NCI-H2029 treated with DMSO at 0.1 percent for 48 hours (cell line): Measurements from ENCODE around the gene RMND1.
"Not testable (repeated sequence)": the region's sequence is repeated elsewhere in the genome, so short reads cannot be mapped to it uniquely, and the experiment has no call there.

ENCODE experiments used
- DNase-seq: peaks from one replicate; lab custom pipeline; 2025; lab: John Stamatoyannopoulos, UW

RMND1 gene

DNA sequence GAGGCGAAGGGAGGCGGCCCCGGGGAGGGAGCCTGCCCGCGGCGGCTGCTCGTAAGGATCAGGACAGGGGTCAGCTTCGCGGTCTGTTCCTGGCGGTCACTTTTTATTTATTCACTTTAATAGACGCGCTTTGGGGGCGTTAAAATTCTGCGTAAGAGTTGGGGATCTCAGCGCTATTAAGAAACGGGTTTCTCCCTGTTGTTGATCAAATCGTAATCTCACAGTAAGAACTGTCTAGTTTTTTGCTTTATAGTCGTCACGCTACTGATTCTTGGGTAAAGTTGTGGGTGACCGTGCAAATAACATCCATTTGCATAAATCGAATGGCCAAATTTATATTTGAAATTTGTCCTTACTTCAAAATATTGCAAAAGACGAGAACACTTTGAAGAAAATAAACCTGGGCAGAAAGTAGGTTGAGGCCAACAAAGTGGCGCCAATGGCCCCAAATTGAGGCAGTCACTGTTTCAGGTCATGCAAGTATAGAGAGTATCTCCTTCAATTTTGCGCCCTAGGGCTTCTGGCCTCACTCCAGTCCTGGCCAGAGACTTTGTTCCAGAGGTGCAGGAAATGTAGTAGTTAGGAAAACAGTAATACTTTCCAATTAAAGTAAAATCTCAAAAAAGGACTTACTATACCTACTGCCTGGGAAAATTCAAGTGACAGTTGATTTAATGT lies 963 bp upstream of the RMND1 start:
- DNase-seq: no peak

DNA sequence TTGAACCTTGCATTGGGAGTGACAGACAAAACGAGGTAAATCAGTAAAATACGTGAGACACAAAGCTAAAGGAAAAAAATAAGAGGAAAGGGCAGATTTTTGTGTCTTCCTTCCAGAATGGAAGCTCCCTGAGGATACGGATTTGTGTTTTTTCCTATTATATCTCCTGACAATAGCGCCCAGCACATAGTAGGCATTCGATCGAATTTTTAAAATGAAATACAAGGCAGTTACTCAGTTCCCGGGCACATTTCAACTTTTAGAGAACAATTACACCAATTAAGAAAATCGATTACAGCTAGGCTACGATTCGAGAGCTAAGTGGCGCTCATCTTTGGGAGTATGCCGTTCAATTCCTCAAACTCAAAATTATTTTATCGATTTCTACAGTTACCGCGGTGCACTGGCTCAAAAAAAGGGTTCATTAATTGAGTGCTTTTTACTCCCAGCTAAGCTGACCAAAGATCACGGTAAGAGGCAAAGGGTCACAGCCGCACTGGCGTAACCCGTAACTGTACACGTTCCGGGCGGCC lies 443 bp downstream of the RMND1 start:
- DNase-seq: no peak

DNA sequence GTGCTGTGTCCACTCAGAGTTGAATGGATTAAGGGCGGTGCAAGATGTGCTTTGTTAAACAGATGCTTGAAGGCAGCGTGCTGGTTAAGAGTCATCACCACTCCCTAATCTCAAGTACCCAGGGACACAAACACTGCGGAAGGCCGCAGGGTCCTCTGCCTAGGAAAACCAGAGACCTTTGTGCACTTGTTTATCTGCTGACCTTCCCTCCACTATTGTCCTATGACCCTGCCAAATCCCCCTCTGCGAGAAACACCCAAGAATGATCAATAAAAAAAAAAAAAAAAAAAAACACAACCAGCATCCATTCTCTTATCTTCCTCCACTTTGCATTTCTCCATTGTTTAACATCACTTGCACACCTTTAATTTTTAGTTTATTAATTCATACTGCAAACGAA lies 998 bp downstream of the RMND1 start:
- DNase-seq: not testable (repeated sequence)

DNA sequence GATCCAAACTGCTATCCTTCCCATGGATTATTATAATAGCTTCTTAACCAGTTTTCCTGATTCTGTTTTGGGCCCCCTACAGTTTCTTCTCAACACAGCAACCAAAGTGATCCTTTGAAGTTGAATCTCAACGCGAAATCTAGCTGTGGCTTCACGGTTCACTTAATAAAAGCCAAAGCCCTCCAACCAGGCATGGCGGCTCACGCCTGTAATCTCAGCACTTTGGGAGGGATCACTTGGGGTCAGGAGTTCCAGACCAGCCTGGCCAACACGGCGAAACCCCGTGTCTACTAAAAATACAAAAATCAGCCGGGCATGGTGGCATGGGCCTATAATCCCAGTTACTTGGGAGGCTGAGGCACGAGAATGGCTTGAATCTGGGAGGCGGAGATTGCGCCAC lies 3.3 kb downstream of the RMND1 start:
- DNase-seq: no peak

DNA sequence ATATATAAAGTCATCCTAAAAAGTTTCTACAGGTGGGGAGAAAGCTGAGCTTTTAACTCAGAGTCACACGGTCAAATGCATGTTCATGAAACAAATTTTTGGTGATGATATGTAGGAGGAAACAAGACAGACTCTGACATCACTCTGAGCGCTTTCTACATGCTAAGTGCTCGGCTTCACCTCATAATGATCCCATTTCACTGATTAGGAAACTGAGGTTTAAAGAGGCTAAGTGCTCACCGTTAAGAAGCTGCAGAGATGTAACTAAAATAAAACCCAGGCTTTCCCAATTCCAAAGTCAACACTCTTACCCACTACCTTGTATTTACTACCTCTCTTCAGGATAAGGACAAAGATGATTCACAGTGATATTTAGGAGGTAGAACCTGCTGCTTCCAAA lies 4.7 kb downstream of the RMND1 start:
- no peak for DNase-seq

DNA sequence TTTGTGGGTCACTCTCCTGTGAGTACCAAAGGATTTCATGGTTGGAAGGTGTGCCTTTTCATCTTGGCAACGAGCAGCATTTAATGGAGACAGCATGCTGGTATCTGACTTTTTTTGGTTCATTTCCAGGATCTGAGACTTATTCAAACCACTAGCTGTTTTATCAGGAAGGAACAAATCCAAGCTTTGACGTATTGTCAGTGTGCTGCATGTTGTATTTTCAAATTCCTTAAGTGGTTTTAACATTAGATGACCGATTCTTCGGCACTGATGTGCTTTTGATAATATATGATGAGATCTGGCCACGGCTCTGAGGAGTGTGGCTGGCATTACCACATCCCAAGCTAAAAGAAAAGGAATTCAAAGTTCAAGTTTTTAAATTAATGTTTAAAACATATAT lies 6.4 kb downstream of the RMND1 start:
- DNase-seq: no peak

DNA sequence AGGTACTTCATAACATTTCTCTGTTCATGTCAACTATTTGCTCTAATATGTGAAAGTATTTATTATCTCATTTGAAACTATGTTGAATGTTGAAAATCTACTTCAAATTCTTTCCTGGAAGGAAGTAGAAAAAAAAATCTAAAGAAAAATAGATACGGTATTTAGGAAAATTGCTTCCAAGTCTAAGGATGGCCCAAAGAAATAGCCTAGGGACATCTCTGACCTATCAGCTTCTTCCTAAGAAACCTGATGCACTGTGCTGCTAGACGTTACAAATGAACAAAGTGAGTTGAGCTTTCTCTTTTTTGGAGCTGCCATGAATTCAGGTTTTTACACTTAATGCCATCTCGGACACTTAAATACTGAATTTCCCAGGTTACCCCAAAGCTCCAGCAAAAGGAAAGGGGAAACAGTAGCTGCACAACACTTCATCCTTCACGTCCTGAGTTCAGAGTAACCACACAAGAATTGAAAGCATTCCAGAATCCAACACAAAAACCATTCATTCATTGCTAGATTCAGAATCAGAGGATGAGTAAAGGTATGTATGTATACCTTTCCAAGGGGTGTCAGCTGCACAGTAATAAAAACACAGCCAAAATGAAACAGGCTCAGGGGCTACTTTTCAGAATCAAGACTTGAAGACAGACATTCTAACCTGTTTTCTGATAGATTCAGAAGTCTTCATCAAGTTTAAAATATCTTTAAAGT lies 7.9 kb downstream of the RMND1 start:
- no peak for DNase-seq

DNA sequence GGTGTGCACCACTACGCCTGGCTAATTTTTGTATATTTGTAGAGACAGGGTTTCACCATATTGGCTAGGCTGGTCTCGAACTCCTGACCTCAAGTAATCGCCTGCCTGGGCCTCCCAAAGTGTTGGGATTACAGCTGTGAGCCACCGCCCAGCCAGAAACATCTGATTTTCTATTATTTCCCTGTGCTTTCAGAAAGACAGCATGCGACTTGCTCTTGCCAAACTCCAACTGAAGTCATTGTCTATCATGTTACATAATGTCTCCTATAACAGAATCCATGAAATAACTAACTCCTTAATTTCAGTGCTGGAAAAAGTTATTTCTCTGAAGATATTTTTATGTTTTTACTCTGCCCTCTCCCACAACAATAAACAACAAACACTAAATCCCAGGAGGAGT lies 8.5 kb downstream of the RMND1 start:
- DNase-seq: no peak

DNA sequence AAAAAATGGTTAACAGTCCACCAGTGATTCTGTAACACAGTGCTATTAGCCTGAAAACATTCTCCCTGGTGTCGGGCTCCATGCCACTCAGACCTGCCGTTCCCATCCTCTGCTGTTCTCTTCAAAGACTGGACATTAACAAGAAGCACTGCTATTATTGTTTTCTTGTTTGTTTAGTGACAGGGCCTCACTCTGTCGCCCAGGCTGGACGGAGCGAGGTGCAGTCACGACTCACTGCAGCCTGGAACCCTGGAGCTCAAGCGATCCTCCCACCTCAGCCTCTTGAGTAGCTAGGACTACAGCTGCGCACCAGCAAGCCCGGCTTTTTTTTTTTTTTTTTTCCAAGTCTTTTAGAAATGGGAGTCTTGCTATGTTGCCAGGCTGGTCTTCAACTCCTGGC lies 9.6 kb downstream of the RMND1 start:
- no peak for DNase-seq

DNA sequence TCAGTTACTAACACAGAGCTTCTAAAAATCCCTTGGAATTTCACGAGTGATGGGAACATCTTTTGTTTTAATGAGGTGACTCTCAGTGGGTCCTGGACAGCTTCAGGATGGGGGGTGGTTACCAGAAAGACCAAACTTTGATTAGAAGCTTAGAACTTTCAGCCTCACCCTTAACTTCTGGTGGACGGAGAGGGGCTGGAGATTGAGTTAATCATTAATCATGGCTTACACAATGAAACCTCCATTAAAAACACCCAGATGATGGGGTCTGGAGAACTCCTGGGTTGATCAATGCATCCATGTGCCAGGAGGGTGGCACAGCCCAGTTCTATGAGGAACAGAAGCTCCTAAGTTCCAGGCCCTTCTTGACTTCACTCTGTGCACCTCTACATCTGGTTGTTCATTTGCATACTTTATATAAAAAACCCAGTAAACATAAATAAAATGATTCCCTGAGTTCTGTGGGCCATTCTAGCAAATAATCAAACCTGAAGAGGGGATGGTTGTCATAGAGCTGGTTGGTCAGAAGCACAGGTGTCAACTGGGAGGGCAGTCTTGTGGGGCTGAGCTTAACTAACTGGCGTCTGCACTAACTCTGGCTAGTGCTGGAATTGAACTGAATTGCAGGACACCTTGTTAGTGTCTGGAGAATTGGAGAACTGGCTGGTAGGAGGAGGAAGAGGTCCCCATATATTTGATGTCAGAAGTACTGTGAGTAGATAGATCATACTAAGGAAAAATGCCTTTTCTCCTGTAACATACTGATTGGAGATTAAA lies 10.3 kb downstream of the RMND1 start:
- no peak for DNase-seq

DNA sequence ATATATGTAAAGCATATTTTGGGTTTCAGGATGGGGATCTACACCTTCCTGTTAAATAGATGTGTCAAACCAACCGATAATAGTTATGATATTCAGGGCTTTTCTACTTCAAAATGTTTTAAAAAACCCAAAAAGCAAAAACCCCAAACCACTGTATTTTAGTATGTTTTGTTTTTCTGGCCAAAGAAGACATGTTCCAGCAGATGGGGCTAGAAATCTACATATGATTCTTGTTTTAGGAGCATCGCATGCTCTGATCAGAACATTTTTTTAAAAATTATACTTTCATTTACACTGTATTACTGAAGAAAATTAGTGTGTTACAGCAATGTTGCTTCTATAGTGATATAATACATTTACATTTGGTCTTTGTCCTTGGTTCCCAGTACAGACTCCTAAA lies 11.0 kb downstream of the RMND1 start:
- DNase-seq: no peak

DNA sequence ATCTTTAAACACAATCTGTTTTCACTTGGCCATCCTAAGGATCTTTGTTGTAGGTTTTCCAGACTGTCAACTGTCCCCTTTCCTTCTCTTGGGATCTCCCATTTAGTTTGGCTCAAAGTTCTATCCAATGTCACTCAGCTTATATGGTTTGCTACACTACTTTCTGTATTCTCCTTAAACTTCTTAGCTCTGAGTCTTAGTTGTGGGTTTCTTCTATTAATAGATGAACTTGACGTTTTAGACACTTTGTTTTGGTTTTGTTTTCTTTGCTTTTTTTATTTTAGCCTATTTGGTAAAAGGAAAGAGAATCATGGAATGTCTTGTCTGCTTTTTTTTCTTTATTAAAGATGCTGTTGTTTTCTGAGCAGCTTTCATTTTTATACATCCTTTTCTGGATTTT lies 11.4 kb downstream of the RMND1 start:
- DNase-seq: no peak

DNA sequence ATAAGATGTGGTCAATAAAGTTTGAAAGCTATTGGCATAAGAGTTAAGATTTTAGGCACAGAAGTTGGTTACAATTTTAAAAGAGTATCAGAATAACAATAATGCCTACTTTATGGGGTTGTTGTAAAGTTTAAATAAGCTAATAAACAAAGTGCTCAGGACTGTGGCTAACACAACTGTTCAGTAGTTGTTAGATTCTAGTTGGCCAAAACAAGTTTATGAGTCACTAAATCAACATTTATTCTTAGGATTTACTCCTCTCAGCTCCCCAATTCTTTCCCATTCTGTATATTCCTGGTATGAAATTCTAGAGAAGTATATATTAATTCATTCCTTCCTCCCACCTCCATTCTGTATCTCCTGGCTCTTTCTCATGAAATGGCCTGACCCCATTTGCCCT lies 14.5 kb downstream of the RMND1 start:
- no peak for DNase-seq

DNA sequence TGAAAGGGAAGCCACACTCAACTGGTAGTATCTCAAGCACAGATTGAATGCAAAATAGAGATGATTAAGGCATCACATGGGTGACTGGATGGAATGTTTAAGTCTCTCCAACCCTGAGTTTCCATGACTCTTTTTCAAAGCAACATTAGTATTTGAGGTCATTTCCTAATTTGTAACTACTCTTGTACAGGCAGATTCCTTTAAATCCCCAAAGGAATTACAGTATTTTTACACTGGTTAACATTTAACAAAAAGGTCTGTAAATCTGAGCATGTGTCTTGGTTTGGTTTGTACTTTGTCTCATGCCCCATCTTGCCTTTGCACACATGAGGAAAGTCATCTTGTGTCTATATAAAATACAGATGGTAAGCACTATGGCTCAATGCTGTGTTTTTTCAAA lies 15.1 kb downstream of the RMND1 start:
- DNase-seq: no peak

DNA sequence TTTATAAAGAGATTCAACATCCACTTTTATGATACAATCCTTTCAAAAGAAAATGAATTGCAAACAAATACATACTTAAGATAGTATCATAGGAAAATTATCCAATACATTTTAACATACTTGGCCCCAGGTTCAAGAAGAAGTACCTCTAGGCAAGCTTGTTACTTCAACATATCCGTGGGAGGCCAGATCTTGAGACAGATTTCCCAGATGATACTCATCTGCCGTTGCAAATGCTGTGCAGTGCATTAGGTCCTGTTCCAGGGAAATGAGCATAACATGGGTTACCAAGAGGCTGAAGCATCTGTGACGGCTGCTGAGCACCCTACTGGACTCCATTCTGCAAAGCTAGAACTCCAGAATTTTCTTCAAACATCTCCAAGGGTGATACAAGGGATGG lies 15.6 kb downstream of the RMND1 start:
- no peak for DNase-seq

DNA sequence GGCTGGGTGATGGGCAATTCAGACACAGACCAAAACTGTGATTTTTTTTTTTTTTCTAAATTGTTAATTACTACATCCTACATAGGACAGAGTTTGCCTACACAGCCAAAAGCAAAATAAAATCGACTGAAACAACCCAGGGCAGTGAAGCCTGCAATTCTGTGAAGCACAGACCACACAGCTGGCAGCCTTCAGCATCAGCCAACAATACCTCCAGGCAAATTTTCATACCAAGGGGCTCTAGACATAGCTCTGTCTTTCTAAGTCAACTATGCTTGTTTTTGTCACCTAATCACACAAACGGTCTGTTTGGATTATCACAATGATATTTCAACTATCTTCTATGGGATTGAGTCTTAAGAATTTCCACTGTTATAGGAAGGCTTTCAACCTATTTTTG lies 17.6 kb downstream of the RMND1 start:
- no peak for DNase-seq

DNA sequence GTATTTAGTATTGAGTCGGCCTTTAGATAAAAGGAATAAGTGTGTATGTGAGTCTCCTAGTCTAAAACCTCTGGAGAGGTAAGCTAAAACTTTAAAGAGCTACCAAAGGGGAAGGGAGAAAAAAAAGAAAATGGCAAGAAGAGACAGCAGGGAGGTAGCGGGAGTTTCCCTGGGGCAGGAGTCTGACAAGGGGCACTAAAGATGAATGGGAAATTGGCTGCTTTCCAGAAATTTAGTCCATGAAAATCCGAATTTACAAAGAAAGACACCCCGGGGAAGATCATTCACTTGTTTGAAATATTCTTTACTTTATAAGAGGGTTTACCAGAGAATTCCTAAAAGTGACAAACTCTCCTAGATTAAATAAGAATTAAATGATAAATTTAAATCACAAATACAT lies 19.3 kb downstream of the RMND1 start:
- DNase-seq: no peak

DNA sequence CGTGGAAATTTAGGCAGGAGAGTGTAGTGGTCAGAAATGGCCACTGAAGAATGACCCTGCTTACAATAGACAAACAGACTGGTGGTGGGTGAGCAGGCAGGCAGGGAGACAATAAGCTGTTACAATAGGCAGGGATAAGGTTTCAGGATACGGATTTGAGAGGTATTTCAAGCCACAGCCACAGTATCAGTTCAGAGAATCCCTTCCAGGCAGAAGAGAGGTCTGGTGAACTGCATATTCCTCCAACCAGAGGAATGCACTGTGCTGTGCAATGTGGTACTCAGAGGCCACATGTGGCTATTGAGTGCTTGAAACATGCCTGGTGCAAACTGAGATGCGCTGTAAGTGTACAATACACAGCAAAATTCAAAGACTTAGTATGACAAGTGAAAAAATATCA lies 20.6 kb downstream of the RMND1 start:
- no peak for DNase-seq

DNA sequence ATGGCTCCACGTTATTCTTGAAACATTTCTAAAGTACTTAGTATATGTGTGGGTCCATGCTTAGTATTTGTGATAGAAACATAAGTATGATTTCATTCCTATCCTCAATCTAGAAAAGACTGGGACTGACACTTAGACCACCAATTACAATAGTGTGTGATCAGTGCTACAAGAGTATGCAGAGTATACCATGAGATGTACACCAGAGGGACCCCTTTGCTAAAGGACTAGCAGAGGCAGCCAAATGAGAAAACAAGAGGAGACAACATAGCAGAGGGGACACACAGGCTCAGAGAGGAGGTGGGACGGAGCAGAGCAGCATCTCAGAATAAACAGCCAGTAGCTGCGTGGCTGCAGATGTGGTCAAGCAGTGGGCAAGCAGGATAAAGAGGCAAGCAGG lies 21.0 kb downstream of the RMND1 start:
- DNase-seq: no peak

DNA sequence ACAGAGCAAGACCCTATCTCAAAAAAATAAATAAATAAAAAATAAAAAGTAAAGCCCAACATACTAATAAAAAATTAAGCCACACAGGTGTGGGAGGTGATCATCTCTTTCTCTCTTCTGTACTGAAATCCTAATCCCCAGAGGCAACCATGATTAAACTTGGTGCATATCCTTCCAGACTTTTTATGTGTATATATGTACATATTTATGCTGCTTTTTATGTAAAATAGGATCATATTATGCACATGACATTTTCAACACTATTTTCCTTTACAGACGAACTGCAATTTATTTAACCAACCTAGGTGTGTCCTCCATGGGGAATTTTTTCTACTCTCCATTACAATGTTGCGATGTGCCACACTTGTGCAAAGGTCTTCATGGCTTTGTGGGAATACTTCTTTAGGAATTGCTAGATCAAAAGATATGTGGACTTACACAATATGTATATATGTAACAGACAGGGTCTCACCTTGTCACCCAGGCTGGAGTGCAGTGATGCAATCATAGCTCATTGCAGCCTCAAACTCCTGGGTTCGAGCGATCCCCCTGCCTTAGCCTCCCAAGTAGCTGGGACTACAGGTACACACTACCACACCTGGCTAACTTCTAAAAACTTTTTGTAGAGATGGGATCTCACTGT lies 23.7 kb downstream of the RMND1 start:
- no peak for DNase-seq

DNA sequence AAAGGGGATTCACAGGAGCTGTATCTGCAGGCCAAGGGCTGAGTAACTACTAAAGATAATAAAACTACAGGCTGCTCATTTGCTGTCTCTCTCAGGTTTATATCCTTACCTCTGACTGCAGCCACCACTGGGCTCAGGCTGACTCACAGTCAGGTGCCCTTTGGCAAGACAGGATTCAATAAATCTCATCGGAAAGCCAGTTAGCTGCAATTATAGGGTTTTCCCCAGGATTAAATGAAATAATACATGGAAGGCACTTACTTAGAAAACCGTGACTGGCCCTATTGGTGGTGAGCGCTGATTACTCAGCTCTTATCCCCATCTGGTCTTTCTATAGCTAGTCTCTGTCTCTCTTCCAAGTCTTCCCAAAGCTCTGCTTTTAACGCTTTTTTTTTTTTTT lies 26.4 kb downstream of the RMND1 start:
- DNase-seq: no peak

DNA sequence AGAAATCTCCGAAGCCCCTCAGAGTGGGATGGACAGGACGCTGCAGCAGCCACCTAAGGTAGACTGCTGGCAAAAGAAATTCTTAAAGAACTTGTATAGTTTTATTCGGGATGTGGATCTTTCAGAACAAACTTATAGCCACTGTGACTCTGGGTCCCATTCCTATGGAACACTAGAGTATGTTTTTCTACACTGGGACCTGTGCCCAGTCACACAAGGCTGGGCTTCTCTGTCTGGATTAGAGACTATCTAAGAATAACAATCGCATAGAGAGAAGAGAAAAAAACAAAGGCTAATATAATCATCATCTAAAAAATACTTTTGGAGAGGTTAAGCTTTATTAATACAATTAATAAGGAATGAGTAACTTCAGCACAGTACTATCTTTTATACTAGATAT lies 28.9 kb downstream of the RMND1 start:
- no peak for DNase-seq

DNA sequence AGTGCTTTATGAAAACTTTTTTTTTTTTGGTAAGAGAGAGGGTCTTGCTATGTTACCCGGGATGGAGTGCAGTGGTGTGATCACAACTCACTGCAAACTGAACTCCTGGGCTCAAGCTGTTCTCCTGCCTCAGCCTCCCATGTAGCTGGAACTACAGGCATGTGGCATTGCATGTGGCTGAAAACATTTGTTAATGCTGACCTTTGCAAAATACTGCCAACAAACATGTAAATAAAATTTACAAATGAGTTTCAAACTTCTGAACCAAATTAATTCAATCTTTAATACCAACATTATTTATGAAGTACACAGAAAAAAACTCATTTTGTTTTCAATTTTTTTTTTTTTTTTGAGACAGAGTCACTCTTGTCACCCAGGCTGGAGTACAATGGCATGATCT lies 34.4 kb downstream of the RMND1 start:
- no peak for DNase-seq
